Spleen (tissue), 13 donors: ENCODE data around the gene LAS1L. TPM values are rescaled to one million over a fixed set of nuclear protein-coding genes. Genes with fewer than 3 reads are reported as not detected.
A peak's percentile ranks its signal among the peaks of the same experiment; 100 is the strongest.

Experiments
- DNase-seq: peaks from one replicate; pipeline ENCODE4 v3.0.0-alpha.2; 2020
- H3K27ac ChIP-seq, 8 donors: fragments of 200-600 bp; sonication (generic) in 7 of 8; 1 replicate in 4 of 8; 2 replicates in 4 of 8; pipeline versions ENCODE4 v1.5.0 to v1.8.0; 2016 to 2021; ENCODE audit warnings: inconsistent platforms in 4 of 8, mild to moderate bottlenecking in 4 of 8, moderate library complexity in 1 of 8
- H3K27me3 ChIP-seq, 7 donors: fragments of 200-600 bp; sonication (generic) in 6 of 7; replicated peaks in 1 of 7; 1 replicate in 4 of 7; 2 replicates in 3 of 7; pipeline versions ENCODE4 v1.5.0 to v1.8.0; 2016 to 2021; ENCODE audit warnings: inconsistent platforms in 3 of 7, mild to moderate bottlenecking in 1 of 7
- H3K36me3 ChIP-seq, 6 donors: fragments of 200-600 bp; sonication (generic) in 5 of 6; 1 replicate in 4 of 6; 2 replicates in 2 of 6; pipeline versions ENCODE4 v1.5.0 to v1.8.0; 2016 to 2021; ENCODE audit warnings: inconsistent platforms in 2 of 6
- H3K4me1 ChIP-seq, 6 donors: fragments of 200-600 bp; sonication (generic) in 5 of 6; 1 replicate in 3 of 6; 2 replicates in 3 of 6; pipeline versions ENCODE4 v1.5.0 to v1.8.0; 2016 to 2021; ENCODE audit warnings: inconsistent platforms in 3 of 6
- H3K4me3 ChIP-seq, 8 donors: fragments of 200-600 bp; sonication (generic) in 7 of 8; 1 replicate in 4 of 8; 2 replicates in 4 of 8; pipeline versions ENCODE4 v1.5.0 to v1.8.0; 2016 to 2021; ENCODE audit warnings: inconsistent platforms in 4 of 8, mild to moderate bottlenecking in 4 of 8, moderate library complexity in 2 of 8
- H3K9me3 ChIP-seq, 8 donors: fragments of 200-600 bp; sonication (generic) in 7 of 8; 1 replicate in 4 of 8; 2 replicates in 4 of 8; pipeline versions ENCODE4 v1.5.0 to v1.8.0; 2016 to 2021; ENCODE audit warnings: inconsistent platforms in 4 of 8
- CTCF ChIP-seq, 11 experiments: fragments of 200-600 bp in 7 of 11; fragments of 450-650 bp in 4 of 11; sonication (generic) in 4 of 11; IDR thresholded peaks in 8 of 11; conservative IDR thresholded peaks in 3 of 11; 1 replicate in 7 of 11; 2 replicates in 4 of 11; pipeline versions ENCODE4 v1.4.0 to v1.8.0; 2016 to 2021; ENCODE audit warnings: antibody characterized with exemption in 11 of 11, inconsistent platforms in 4 of 11, mild to moderate bottlenecking in 1 of 11
- POLR2A ChIP-seq, 3 donors: fragments of 450-650 bp; IDR thresholded peaks; one replicate each; pipeline ENCODE4 v1.5.1; 2017; ENCODE audit warnings: antibody characterized with exemption in 3 of 3, mild to moderate bottlenecking in 1 of 3
- POLR2AphosphoS5 ChIP-seq, 3 donors: sonication (generic); formaldehyde crosslinking; IDR thresholded peaks; one replicate each; pipeline ENCODE4 v1.5.1; 2017; ENCODE audit warnings: antibody characterized with exemption in 3 of 3
- WGBS, 5 donors: extraction: QIAGEN DNeasy Blood & Tissue Kit in 3 of 5; methylation state at CpG; one replicate each; pipeline versions ENCODE4 v1.1.5 to v1.1.7; 2013 to 2018; 5-methylcytosine and 5-hydroxymethylcytosine counted together
- intact Hi-C: fragments of 100-400 bp; cut with DNase I; formaldehyde crosslinking; loops from one replicate; pipeline ENCODE4 v1.15.0; 2023; ENCODE audit warnings: low total_unique reads
- long read RNA-seq, 2 donors: transcript quantifications; one replicate each; lab custom pipeline, GENCODE V29; 2026
- polyA plus RNA-seq, 3 donors: library from polyadenylated mRNA; stranded (reverse); fragments of 200-250 nt; gene quantifications; one replicate each; pipeline ENCODE4 v1.2.1, GENCODE V29; 2013
- total RNA-seq, 7 donors: library from RNA; depleted of rRNA in 3 of 7; stranded (reverse); fragments of >200 nt in 3 of 7; fragmentation: NEBNext Ultra II Directional in 4 of 7; extraction: Animal tissue kit (Norgen Biotek cat#: 25700) in 4 of 7; gene quantifications; one replicate each; pipeline versions ENCODE4 v1.1.0 to v1.2.1, GENCODE V29; 2016 to 2021
- donor health status: healthy with polysubstance abuse.
- donor health status: DM: no; HTN: no; CAD: no; lungs with moderate emphysema.
- donor health status: DM: no; HTN: no; CAD: no.
- donor health status: Bipolar disorder and iron deficiency.
- donor health status: healthy.
- donor health status: DM: no; HTN: no; CAD: no.
- donor health status: DM: yes; HTN: yes; CAD: no.

LAS1L gene
- total RNA-seq (10 to 100 TPM; 19.0 to 31.3 (median 27.1) TPM), polyA plus RNA-seq (10 to 100 TPM; 19.9 to 26.3 (median 23.6) TPM)
- long read RNA-seq, donor 1, partial matches to known transcripts, result 0 of 5 reads
- long read RNA-seq, donor 1, other reads (novel, unspliced or antisense), result 0 of 5 reads
- long read RNA-seq, donor 2, partial matches to known transcripts, result 0 of 3 reads
- long read RNA-seq, donor 2, other reads (novel, unspliced or antisense), result 0 of 3 reads

DNA sequence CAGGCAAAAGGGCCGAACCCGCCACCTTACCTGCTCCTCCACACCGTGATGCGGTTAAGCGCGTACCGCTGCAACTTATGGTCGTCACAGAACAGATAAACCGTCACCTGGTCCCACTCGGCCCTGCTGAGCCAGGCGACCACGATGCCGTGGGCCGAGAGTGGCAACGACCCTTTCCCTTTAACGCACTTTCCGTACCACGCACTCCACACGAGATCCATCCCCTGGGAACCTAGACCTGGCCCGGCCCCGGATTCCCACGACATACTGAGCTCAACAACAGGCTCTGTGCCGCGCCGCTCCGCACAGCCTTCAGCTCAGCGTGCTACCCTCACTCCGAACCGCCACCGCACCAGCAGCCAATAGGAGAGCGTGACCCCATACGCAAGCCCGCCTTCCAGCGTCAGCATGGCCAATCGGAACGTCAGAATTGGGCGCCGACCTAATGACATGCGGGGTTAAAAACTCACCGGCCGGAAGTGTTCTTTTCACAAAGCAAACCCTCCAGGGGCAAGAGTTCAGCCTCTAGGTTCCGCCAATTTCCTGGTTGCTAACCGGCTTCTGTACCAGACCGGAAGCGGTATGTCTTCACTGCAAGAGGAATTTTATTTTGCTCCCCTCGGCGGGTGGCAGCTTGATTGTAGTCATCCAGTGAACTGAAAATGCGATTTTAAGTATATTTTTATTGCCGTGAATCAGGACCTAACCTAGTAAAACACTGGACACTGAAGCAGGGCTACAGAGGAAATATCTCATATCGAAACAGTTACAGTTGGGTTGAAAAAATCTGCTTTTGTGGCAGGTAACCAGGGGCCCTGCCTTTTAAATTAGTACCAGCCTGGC is at the start of gene LAS1L:
Gene LAS1L, minus strand, starts transcription at position 338 of the 843 bp plus-strand sequence. Its CDS starts 72 bp downstream, at position 266.
- peak within 1 kb of the TSS in 7 of 8 donors; percentile 61 to 83 (median 75) for H3K27ac ChIP-seq
- whole genome bisulfite sequencing, 5 donors, result 1 to 37% (median 3%) methylated on average over 10 to 50 of the region's 50 CpGs
- peak; percentile 95 for DNase-seq
- no peaks in the 10 kb centered on the region for H3K9me3 ChIP-seq
- peak within 1 kb of the TSS; percentile 32 to 94 (median 73) for H3K4me3 ChIP-seq
- TF ChIP-seq CTCF (IDR thresholded peaks at IDR 0.05 in 8 of 11, conservative IDR thresholded peaks at IDR 0.05 in 3 of 11) (peak in 1 of 11 experiments; percentile 8), POLR2A (IDR thresholded peaks at IDR 0.05) (no peak), POLR2AphosphoS5 (IDR thresholded peaks at IDR 0.05) (peak; percentile 87 to 92 (median 91))
- intact Hi-C loops, result no loop called here
- H3K27me3 ChIP-seq, result no peaks in the 10 kb centered on the region
- H3K36me3 ChIP-seq, result peaks cover 0 to 29% (median 6%) of the 10 kb centered on the region in 6 donors
- peaks cover 8 to 22% (median 16%) of the 10 kb centered on the region in 6 donors for H3K4me1 ChIP-seq

DNA sequence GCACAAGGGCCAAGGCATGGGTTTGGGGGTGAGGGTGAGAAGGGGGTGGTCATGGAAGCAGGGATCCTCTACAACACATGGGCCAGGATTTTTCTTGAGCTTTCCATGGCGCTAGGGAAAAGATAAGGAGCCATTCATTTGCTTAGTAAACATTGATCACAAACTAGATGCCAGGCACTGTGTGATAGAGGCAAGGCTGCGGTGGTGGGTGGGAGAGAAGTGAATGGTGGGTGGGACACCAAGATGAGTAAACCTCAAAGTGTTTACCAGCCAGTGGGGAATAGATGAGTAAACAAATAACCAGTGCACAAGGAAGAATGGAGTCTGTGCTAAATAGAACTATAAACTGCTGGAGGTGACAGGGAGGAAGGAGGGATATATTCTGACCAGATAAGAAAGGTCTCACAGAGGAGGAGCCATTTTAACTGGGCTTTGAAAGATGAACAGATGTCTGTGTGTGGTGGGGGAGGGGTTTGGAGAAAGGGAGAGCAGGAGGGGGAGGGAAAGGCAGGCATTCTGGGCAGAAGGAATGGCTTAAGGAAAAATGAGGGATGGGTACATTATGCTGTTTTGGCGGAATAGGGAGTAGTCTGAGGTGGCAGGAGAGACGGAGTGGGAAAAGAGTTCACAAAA is 48.0 kb upstream of the LAS1L start:
- H3K4me1 ChIP-seq, result peaks cover 0 to 7% (median 3%) of the 10 kb centered on the region in 6 donors
- no peak for TF ChIP-seq POLR2A (IDR thresholded peaks at IDR 0.05)
- no peak for TF ChIP-seq POLR2AphosphoS5 (IDR thresholded peaks at IDR 0.05)
- no peak for TF ChIP-seq CTCF (IDR thresholded peaks at IDR 0.05 in 8 of 11, conservative IDR thresholded peaks at IDR 0.05 in 3 of 11)
- H3K27me3 ChIP-seq, result peaks cover 0 to 18% (median 0%) of the 10 kb centered on the region in 7 donors
- WGBS, 5 donors, result 83 to 96% (median 86%) methylated on average over 4 of the region's 4 CpGs
- DNase-seq, result no peak
- intact Hi-C loops, result loop anchor here (5.0 kb wide), 3 partner anchors 405 to 1150 kb away; no protein-coding TSS in a partner anchor
- H3K4me3 ChIP-seq, result no peak overlapping the region
- H3K27ac ChIP-seq, result no peak overlapping the region
- no peaks in the 10 kb centered on the region for H3K9me3 ChIP-seq
- H3K36me3 ChIP-seq, result no peaks in the 10 kb centered on the region

DNA sequence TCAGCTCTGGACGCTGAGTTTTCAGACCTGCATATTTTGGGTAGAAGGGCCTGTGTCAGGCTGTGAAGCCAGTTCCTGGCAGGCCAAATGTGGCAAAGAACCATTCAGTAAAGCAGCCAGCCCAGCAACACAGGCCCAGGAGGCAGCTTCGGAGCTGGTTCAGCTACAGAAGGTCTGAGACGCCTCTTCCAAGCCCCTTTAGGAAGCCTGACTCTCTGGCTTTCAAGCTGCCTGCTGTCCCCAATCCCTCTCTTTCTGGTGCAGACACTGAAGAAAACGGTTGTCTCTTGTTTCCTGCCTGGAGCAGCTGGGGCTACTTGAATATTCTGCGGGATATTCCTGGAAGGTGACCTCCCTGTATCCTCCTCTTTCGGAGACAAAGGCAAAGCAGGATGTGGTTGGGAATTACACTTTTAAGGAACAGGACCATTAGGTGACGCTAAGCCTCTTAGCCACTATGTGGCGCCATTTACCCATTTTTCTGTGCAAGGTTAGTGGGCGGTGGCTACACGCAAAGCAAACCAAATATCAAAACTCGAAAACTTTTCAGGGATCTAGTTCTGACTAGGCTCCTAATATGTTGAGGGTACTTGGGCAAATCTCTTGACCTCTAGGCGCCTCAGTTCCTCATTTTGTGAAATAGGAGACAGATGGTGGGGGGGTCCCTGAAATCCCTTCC is 47.2 kb upstream of the LAS1L start:
- Histone ChIP-seq H3K27me3 (peaks cover 0 to 13% (median 0%) of the 10 kb centered on the region in 7 donors), H3K27ac (no peak overlapping the region), H3K4me3 (no peak overlapping the region), H3K9me3 (no peaks in the 10 kb centered on the region), H3K4me1 (peaks cover 0 to 7% (median 3%) of the 10 kb centered on the region in 6 donors), H3K36me3 (no peaks in the 10 kb centered on the region)
- 8 to 12% (median 12%) methylated on average over 11 to 12 of the region's 12 CpGs for WGBS, 5 donors
- no peak for DNase-seq
- TF ChIP-seq POLR2A (IDR thresholded peaks at IDR 0.05), result no peak
- TF ChIP-seq CTCF (IDR thresholded peaks at IDR 0.05 in 8 of 11, conservative IDR thresholded peaks at IDR 0.05 in 3 of 11), result peak; percentile 62 to 89 (median 78)
- no peak for TF ChIP-seq POLR2AphosphoS5 (IDR thresholded peaks at IDR 0.05)
- intact Hi-C loops, result loop anchor here (5.0 kb wide), 3 partner anchors 406 to 1151 kb away; no protein-coding TSS in a partner anchor
